HepG2 (cell line): Measurements from ENCODE around the gene NRL. TPM values are rescaled to one million over a fixed set of nuclear protein-coding genes. Genes with fewer than 3 reads are reported as not detected.

Source experiments
- NONO ChIP-seq, 2 experiments: fragments of 450-650 bp in 1 of 2; sonication (generic) in 1 of 2; formaldehyde crosslinking in 1 of 2; IDR thresholded peaks in 1 of 2; conservative IDR thresholded peaks in 1 of 2; 2 replicates each; pipeline versions ENCODE4 v1.6.1 to v1.8.0; 2017 to 2022; ENCODE audit warnings: mild to moderate bottlenecking in 1 of 2, missing genetic modification reagents in 1 of 2, moderate library complexity in 1 of 2
- RBM39 ChIP-seq: fragments of 200-400 bp; formaldehyde crosslinking; IDR thresholded peaks from one replicate; pipeline ENCODE4 v1.6.1; 2018; ENCODE audit warnings: antibody characterized with exemption, mild to moderate bottlenecking, low read depth, low read length; ENCODE audit not compliant: poor library complexity, severe bottlenecking
- SMAD1 ChIP-seq: sonication (generic); formaldehyde crosslinking; IDR thresholded peaks from 2 replicates; pipeline ENCODE4 v1.4.0; 2020; ENCODE audit warnings: missing genetic modification reagents, low read depth, mild to moderate bottlenecking, borderline replicate concordance
- SP5 ChIP-seq: IDR thresholded peaks from 2 replicates; pipeline ENCODE4 v1.6.1; 2016; ENCODE audit warnings: low read depth, borderline replicate concordance
- ZNF331 ChIP-seq: sonication (generic); formaldehyde crosslinking; IDR thresholded peaks from 2 replicates; pipeline ENCODE4 v1.4.0; 2020; ENCODE audit warnings: missing genetic modification reagents
- ZNF569 ChIP-seq: sonication (generic); formaldehyde crosslinking; IDR thresholded peaks from 2 replicates; pipeline ENCODE4 v1.5.0; 2020; ENCODE audit warnings: mild to moderate bottlenecking, missing genetic modification reagents, moderate library complexity, borderline replicate concordance
- ZNF607 ChIP-seq: sonication (generic); formaldehyde crosslinking; IDR thresholded peaks from 2 replicates; pipeline ENCODE4 v1.5.1; 2020; ENCODE audit warnings: missing genetic modification reagents, mild to moderate bottlenecking, borderline replicate concordance
- ZNF780A ChIP-seq: sonication (generic); formaldehyde crosslinking; IDR thresholded peaks from 2 replicates; pipeline ENCODE4 v1.8.0; 2022; ENCODE audit warnings: mild to moderate bottlenecking, missing genetic modification reagents, moderate library complexity
- ZNF782 ChIP-seq: sonication (generic); formaldehyde crosslinking; IDR thresholded peaks from 2 replicates; pipeline ENCODE4 v1.4.0; 2020; ENCODE audit warnings: missing genetic modification reagents, mild to moderate bottlenecking, borderline replicate concordance
- ZSCAN25 ChIP-seq: sonication (generic); formaldehyde crosslinking; IDR thresholded peaks from 2 replicates; pipeline ENCODE4 v1.8.0; 2022; ENCODE audit warnings: mild to moderate bottlenecking, missing genetic modification reagents
- ZSCAN30 ChIP-seq: sonication (generic); formaldehyde crosslinking; IDR thresholded peaks from 2 replicates; pipeline ENCODE4 v1.5.0; 2020; ENCODE audit warnings: mild to moderate bottlenecking, missing genetic modification reagents
- ZSCAN31 ChIP-seq: sonication (generic); formaldehyde crosslinking; IDR thresholded peaks from 2 replicates; pipeline ENCODE4 v1.5.0; 2020; ENCODE audit warnings: low read depth, mild to moderate bottlenecking, missing genetic modification reagents
- polyA plus RNA-seq, 8 experiments: library from polyadenylated mRNA; depleted of rRNA in 3 of 8; stranded (reverse) in 7 of 8; unstranded in 1 of 8; fragments of >200 nt; fragmentation: Illumina TruSeq in 4 of 8; extraction: Trizol in 4 of 8; gene quantifications; 2 replicates each; pipeline versions ENCODE4 v1.2.1 to v1.2.3, GENCODE V29; 2011 to 2016; ENCODE audit warnings: low read depth in 4 of 8, missing spikeins in 1 of 8, mixed read lengths in 1 of 8; ENCODE audit not compliant: insufficient read depth in 1 of 8
- total RNA-seq, 5 experiments: library from RNA; depleted of rRNA; stranded (reverse); fragments of >200 nt; fragmentation: Illumina TruSeq; extraction: Trizol; gene quantifications; 2 replicates each; pipeline ENCODE4 v1.2.3, GENCODE V29; 2016; ENCODE audit warnings: low read depth in 1 of 5
- TF ChIP-seq, protein P1 (sequence below), 2 experiments: sonication (generic) in 1 of 2; formaldehyde crosslinking in 1 of 2; IDR thresholded peaks; 2 replicates each; pipeline versions ENCODE4 v1.5.1 to v1.6.1; 2011 to 2020; ENCODE audit warnings: borderline replicate concordance in 1 of 2, low read depth in 1 of 2, low read length in 1 of 2, mild to moderate bottlenecking in 1 of 2, missing genetic modification reagents in 1 of 2, moderate library complexity in 1 of 2
- TF ChIP-seq, protein P2 (sequence below): sonication (generic); formaldehyde crosslinking; IDR thresholded peaks from 2 replicates; pipeline ENCODE4 v1.4.0; 2020; ENCODE audit warnings: low read depth, missing genetic modification reagents
- TF ChIP-seq, protein P3 (sequence below): sonication (generic); formaldehyde crosslinking; IDR thresholded peaks from 2 replicates; pipeline ENCODE4 v1.8.1; 2023; ENCODE audit warnings: mild to moderate bottlenecking, missing genetic modification reagents

NRL gene
- total and polyA plus RNA-seq, 2 of the 13 experiments (the other 11 are each of a cell fraction or from before 2014, with no cell fraction given) = 2.5 to 4.7 TPM

- TF ChIP-seq NONO (IDR thresholded peaks at IDR 0.05) (no peak), NONO (CRISPR knock-in tag; conservative IDR thresholded peaks at IDR 0.05) (no peak), ZNF607 (peak; percentile 51; the same call in 1 of the 2 replicates), ZNF331 (CRISPR knock-in tag) (no peak), ZSCAN30 (no peak), ZSCAN31 (no peak), ZNF569 (CRISPR knock-in tag) (no peak), RBM39 (no peak), ZSCAN25 (CRISPR knock-in tag) (no peak), ZNF782 (CRISPR knock-in tag) (no peak), SMAD1 (CRISPR knock-in tag) (no peak), SP5 (CRISPR knock-in tag) (no peak), ZNF780A (CRISPR knock-in tag) (no peak)
- TF ChIP-seq, protein P1, sequence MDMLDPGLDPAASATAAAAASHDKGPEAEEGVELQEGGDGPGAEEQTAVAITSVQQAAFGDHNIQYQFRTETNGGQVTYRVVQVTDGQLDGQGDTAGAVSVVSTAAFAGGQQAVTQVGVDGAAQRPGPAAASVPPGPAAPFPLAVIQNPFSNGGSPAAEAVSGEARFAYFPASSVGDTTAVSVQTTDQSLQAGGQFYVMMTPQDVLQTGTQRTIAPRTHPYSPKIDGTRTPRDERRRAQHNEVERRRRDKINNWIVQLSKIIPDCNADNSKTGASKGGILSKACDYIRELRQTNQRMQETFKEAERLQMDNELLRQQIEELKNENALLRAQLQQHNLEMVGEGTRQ (IDR thresholded peaks at IDR 0.05; ENCODE audit: low read depth, low read length) = no peak
- TF ChIP-seq, protein P1 (CRISPR knock-in tag; IDR thresholded peaks at IDR 0.05; ENCODE audit: borderline replicate concordance) = no peak
- TF ChIP-seq, protein P2, sequence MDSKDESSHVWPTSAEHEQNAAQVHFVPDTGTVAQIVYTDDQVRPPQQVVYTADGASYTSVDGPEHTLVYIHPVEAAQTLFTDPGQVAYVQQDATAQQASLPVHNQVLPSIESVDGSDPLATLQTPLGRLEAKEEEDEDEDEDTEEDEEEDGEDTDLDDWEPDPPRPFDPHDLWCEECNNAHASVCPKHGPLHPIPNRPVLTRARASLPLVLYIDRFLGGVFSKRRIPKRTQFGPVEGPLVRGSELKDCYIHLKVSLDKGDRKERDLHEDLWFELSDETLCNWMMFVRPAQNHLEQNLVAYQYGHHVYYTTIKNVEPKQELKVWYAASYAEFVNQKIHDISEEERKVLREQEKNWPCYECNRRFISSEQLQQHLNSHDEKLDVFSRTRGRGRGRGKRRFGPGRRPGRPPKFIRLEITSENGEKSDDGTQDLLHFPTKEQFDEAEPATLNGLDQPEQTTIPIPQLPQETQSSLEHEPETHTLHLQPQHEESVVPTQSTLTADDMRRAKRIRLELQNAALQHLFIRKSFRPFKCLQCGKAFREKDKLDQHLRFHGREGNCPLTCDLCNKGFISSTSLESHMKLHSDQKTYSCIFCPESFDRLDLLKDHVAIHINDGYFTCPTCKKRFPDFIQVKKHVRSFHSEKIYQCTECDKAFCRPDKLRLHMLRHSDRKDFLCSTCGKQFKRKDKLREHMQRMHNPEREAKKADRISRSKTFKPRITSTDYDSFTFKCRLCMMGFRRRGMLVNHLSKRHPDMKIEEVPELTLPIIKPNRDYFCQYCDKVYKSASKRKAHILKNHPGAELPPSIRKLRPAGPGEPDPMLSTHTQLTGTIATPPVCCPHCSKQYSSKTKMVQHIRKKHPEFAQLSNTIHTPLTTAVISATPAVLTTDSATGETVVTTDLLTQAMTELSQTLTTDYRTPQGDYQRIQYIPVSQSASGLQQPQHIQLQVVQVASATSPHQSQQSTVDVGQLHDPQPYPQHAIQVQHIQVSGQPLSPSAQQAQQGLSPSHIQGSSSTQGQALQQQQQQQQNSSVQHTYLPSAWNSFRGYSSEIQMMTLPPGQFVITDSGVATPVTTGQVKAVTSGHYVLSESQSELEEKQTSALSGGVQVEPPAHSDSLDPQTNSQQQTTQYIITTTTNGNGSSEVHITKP = no peak
- TF ChIP-seq, protein P3, sequence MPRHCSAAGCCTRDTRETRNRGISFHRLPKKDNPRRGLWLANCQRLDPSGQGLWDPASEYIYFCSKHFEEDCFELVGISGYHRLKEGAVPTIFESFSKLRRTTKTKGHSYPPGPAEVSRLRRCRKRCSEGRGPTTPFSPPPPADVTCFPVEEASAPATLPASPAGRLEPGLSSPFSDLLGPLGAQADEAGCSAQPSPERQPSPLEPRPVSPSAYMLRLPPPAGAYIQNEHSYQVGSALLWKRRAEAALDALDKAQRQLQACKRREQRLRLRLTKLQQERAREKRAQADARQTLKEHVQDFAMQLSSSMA = no peak
These were observed 1.5 kb upstream of the NRL start (continued) for GRCh38 chr14:24116128-24116814.
